Breast epithelium (tissue), 3 donors: Measurements from ENCODE around the gene SLC37A3.

ENCODE experiments used
- POLR2A ChIP-seq: fragments of 450-650 bp; IDR thresholded peaks from one replicate; pipeline ENCODE4 v1.6.1; 2016; ENCODE audit warnings: antibody characterized with exemption, mild to moderate bottlenecking, moderate library complexity
- TF ChIP-seq, protein P1 (sequence below), 3 donors: fragments of 450-650 bp; IDR thresholded peaks; one replicate each; pipeline ENCODE4 v1.5.1; 2016 to 2017; ENCODE audit warnings: antibody characterized with exemption in 3 of 3, mild to moderate bottlenecking in 3 of 3, moderate library complexity in 3 of 3

DNA sequence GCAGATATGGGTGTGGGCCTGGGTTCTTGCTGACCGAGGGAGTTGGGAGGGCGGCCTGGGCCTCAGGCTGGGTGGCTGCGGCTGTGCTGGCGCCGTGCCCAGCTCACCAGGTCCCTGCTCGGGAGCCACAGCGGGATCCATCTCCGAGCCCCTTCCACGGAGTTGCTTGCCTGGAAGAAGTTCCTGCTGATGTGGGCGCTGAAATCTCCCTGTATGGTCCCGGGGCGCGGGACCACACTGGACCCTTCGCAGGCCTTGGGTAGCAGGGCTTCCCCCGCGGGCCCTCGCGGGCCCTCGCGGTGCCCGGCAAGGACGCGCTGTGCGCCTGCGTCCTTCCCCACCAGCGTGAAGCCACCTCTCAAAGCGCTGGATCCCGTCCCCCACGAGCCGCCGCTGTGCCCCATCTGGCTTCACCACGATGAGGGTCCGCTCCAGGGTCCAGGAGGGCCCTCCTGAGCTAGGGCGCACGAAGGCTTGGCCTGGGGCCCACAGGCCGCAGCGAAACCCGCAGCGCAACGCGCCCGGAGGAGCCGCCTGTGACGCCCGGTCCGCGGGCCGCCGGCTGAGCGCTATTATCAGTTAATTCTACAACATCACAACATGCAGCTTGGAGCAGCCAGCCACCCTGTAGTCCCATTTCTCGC is 37.0 kb upstream of the SLC37A3 start:
- TF ChIP-seq, protein P1, sequence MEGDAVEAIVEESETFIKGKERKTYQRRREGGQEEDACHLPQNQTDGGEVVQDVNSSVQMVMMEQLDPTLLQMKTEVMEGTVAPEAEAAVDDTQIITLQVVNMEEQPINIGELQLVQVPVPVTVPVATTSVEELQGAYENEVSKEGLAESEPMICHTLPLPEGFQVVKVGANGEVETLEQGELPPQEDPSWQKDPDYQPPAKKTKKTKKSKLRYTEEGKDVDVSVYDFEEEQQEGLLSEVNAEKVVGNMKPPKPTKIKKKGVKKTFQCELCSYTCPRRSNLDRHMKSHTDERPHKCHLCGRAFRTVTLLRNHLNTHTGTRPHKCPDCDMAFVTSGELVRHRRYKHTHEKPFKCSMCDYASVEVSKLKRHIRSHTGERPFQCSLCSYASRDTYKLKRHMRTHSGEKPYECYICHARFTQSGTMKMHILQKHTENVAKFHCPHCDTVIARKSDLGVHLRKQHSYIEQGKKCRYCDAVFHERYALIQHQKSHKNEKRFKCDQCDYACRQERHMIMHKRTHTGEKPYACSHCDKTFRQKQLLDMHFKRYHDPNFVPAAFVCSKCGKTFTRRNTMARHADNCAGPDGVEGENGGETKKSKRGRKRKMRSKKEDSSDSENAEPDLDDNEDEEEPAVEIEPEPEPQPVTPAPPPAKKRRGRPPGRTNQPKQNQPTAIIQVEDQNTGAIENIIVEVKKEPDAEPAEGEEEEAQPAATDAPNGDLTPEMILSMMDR (IDR thresholded peaks at IDR 0.05), result no peak
- no peak for TF ChIP-seq POLR2A
